MM.1S (cell line): ENCODE data around the gene GRIK4.

ENCODE experiments used
- DNase-seq: peaks from one replicate; pipeline ENCODE4 v3.0.0-alpha.2; 2015
- H2AFZ ChIP-seq: fragments of 300-600 bp; sonication (generic); 2 replicates; pipeline ENCODE4 v1.6.0; 2016; ENCODE audit warnings: antibody characterized with exemption, low read length
- H3F3A ChIP-seq: fragments of 300-600 bp; sonication (generic); 2 replicates; pipeline ENCODE4 v1.6.1; 2016; ENCODE audit warnings: mild to moderate bottlenecking, antibody characterized with exemption, low read length, moderate library complexity, mixed read lengths; ENCODE audit not compliant: insufficient read depth
- H3K27ac ChIP-seq: fragments of 300-600 bp; sonication (generic); 2 replicates; pipeline ENCODE4 v1.5.1; 2016; ENCODE audit warnings: mild to moderate bottlenecking, low read length
- H3K27me3 ChIP-seq: fragments of 300-600 bp; sonication (generic); replicated peaks from 2 replicates; pipeline ENCODE4 v1.6.0; 2016; ENCODE audit warnings: low read length; ENCODE audit not compliant: insufficient read depth
- H3K36me3 ChIP-seq: fragments of 300-600 bp; sonication (generic); replicated peaks from 2 replicates; pipeline ENCODE4 v1.6.1; 2016; ENCODE audit warnings: mild to moderate bottlenecking, low read length, mixed read lengths; ENCODE audit not compliant: insufficient read depth
- H3K4me1 ChIP-seq: fragments of 300-600 bp; sonication (generic); 2 replicates; pipeline ENCODE4 v1.6.1; 2016; ENCODE audit warnings: low read length, mixed read lengths
- H3K4me2 ChIP-seq: fragments of 300-600 bp; sonication (generic); 2 replicates; pipeline ENCODE4 v1.6.0; 2016; ENCODE audit warnings: low read depth, low read length
- H3K4me3 ChIP-seq: fragments of 300-600 bp; sonication (generic); 2 replicates; pipeline ENCODE4 v1.5.1; 2016; ENCODE audit warnings: low read length, mixed read lengths
- H3K79me2 ChIP-seq: fragments of 300-600 bp; sonication (generic); 2 replicates; pipeline ENCODE4 v1.6.1; 2016; ENCODE audit warnings: mixed run types, low read length, mixed read lengths
- H3K9ac ChIP-seq: fragments of 300-600 bp; sonication (generic); 2 replicates; pipeline ENCODE4 v1.6.1; 2016; ENCODE audit warnings: low read length, mixed read lengths
- H3K9me2 ChIP-seq: fragments of 300-600 bp; sonication (generic); replicated peaks from 2 replicates; pipeline ENCODE4 v1.6.1; 2016; ENCODE audit warnings: mild to moderate bottlenecking, low read length, mixed read lengths; ENCODE audit not compliant: insufficient read depth
- H3K9me3 ChIP-seq: fragments of 300-600 bp; sonication (generic); replicated peaks from 2 replicates; pipeline ENCODE4 v1.6.1; 2016; ENCODE audit warnings: mild to moderate bottlenecking, low read length, mixed read lengths; ENCODE audit not compliant: insufficient read depth
- H4K20me1 ChIP-seq: fragments of 300-600 bp; sonication (generic); 2 replicates; pipeline ENCODE4 v1.6.1; 2016; ENCODE audit warnings: mild to moderate bottlenecking, low read length, moderate library complexity, mixed read lengths; ENCODE audit not compliant: insufficient read depth
- EZH2 ChIP-seq: fragments of 300-600 bp; sonication (generic); optimal IDR thresholded peaks from 2 replicates; pipeline ENCODE3; 2017; ENCODE audit warnings: low read depth, mild to moderate bottlenecking, antibody characterized with exemption, low read length, mixed read lengths
- EZH2phosphoT487 ChIP-seq: fragments of 300-600 bp; sonication (generic); IDR thresholded peaks from 2 replicates; pipeline ENCODE4 v1.6.1; 2018; ENCODE audit warnings: antibody characterized with exemption, low read length
- TF ChIP-seq, protein P1 (sequence below): fragments of 300-600 bp; sonication (generic); IDR thresholded peaks from 2 replicates; pipeline ENCODE4 v1.5.1; 2016; ENCODE audit warnings: antibody characterized with exemption, low read length, mixed read lengths

The GRIK4 gene

DNA sequence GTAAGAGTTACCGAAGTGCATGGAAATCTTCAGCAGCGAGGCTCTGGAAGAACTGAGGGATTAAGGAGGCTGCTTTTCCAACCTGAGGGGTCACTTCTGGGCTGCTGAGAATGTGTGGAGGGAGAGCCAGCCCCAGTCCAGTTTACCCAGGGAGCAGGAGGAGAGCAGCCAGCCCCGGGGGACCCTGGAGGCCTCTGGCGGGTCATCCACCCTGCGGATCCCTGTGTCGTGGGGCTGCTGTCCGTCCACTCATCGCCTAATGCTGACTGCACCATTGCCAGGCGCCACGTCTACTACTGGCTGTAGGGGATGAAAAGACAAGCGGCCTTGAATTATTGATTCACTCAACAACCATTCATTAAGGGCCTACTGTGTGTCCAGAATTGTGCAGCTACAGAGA, 283.6 kb downstream of the GRIK4 start:
- DNase-seq, result no peak
- Histone ChIP-seq H3K79me2 (no peaks in the 10 kb centered on the region), H3K27ac (no peak overlapping the region), H3K4me2 (no peak overlapping the region), H3K36me3 (no peaks in the 10 kb centered on the region), H3K9me2 (no peaks in the 10 kb centered on the region), H3K9me3 (no peaks in the 10 kb centered on the region), H3F3A (no peaks in the 10 kb centered on the region), H3K4me3 (no peak overlapping the region), H3K4me1 (no peaks in the 10 kb centered on the region), H4K20me1 (no peaks in the 10 kb centered on the region), H2AFZ (no peak overlapping the region), H3K9ac (no peak overlapping the region), H3K27me3 (no peaks in the 10 kb centered on the region)
- no peak for TF ChIP-seq EZH2phosphoT487
- TF ChIP-seq EZH2, result no peak
- TF ChIP-seq, protein P1, sequence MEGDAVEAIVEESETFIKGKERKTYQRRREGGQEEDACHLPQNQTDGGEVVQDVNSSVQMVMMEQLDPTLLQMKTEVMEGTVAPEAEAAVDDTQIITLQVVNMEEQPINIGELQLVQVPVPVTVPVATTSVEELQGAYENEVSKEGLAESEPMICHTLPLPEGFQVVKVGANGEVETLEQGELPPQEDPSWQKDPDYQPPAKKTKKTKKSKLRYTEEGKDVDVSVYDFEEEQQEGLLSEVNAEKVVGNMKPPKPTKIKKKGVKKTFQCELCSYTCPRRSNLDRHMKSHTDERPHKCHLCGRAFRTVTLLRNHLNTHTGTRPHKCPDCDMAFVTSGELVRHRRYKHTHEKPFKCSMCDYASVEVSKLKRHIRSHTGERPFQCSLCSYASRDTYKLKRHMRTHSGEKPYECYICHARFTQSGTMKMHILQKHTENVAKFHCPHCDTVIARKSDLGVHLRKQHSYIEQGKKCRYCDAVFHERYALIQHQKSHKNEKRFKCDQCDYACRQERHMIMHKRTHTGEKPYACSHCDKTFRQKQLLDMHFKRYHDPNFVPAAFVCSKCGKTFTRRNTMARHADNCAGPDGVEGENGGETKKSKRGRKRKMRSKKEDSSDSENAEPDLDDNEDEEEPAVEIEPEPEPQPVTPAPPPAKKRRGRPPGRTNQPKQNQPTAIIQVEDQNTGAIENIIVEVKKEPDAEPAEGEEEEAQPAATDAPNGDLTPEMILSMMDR, result no peak

DNA sequence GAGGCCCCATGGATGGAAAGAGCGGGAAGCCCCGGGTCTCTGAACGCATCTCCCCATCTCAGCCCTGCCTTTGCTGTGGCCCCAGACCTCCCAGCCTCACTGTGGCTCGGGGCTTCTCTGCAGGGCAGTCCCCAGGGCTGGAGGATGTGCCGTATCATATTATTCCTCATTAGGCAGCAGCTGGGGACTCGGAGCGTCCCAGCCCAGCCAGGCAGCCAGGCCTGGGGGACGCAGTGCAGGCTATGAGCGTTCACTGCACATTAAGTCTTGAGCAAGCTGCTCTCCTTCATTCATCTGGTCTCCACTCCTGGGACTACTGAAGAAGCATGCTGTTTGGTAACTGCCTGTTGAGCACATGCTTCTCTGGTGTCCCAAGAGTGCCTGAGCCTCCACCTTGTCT, 285.6 kb downstream of the GRIK4 start:
- Histone ChIP-seq H3K9me3 (no peaks in the 10 kb centered on the region), H3K27me3 (no peaks in the 10 kb centered on the region), H2AFZ (no peak overlapping the region), H3K27ac (no peak overlapping the region), H3K9me2 (no peaks in the 10 kb centered on the region), H3K36me3 (no peaks in the 10 kb centered on the region), H3K9ac (no peak overlapping the region), H3F3A (no peaks in the 10 kb centered on the region), H4K20me1 (no peaks in the 10 kb centered on the region), H3K4me3 (no peak overlapping the region), H3K79me2 (no peaks in the 10 kb centered on the region), H3K4me2 (no peak overlapping the region), H3K4me1 (no peaks in the 10 kb centered on the region)
- no peak for TF ChIP-seq EZH2
- TF ChIP-seq EZH2phosphoT487, result no peak
- TF ChIP-seq, protein P1, result no peak
- DNase-seq, result no peak

DNA sequence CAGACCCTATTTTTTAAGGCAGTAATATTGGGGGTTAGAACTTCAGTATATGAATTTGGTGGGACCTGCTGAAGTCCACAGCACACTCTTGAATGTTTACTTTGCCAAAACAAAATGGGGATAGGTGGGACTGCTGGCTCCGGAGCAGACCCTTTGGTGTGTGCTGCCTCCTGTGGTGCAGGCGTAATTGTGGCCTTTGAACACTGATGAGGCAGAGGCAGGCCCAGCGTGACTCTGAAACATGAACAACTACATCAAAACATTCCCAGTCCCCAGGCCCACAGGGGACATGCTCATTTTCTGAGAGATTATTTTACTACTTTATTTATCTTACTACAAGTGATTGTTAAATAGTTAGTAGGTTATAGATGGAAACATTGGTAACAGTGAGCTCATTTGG, 287.3 kb downstream of the GRIK4 start:
- Histone ChIP-seq H3K9me3 (no peaks in the 10 kb centered on the region), H4K20me1 (no peaks in the 10 kb centered on the region), H3K4me2 (no peak overlapping the region), H3K27me3 (no peaks in the 10 kb centered on the region), H3K9me2 (no peaks in the 10 kb centered on the region), H3K79me2 (no peaks in the 10 kb centered on the region), H3K4me3 (no peak overlapping the region), H3K4me1 (no peaks in the 10 kb centered on the region), H3K27ac (no peak overlapping the region), H3K9ac (no peak overlapping the region), H2AFZ (no peak overlapping the region), H3F3A (no peaks in the 10 kb centered on the region), H3K36me3 (no peaks in the 10 kb centered on the region)
- no peak for DNase-seq
- no peak for TF ChIP-seq EZH2
- TF ChIP-seq, protein P1, result no peak
- no peak for TF ChIP-seq EZH2phosphoT487
